Kidney epithelial cell (primary cell): ENCODE measurements around the gene STAC3. TPM values are rescaled to one million over a fixed set of nuclear protein-coding genes. Genes with fewer than 3 reads are reported as not detected.
"Not testable (repeated sequence)": the region's sequence is repeated elsewhere in the genome, so short reads cannot be mapped to it uniquely, and the experiment has no call there.

ENCODE experiments used
- DNase-seq: peaks from one replicate; pipeline ENCODE4 v3.0.0-alpha.2; 2010; ENCODE audit warnings: low read depth
- H3K27me3 ChIP-seq: 2 replicates; pipeline ENCODE4 v1.6.0; 2011; ENCODE audit warnings: low read length; ENCODE audit not compliant: control insufficient read depth, insufficient read depth
- H3K36me3 ChIP-seq: 2 replicates; pipeline ENCODE4 v1.5.1; 2011; ENCODE audit warnings: low read length; ENCODE audit not compliant: control insufficient read depth, insufficient read depth
- H3K4me3 ChIP-seq: 2 replicates; pipeline ENCODE4 v1.5.1; 2011; ENCODE audit warnings: low read depth, mild to moderate bottlenecking, control low read depth, low read length
- total RNA-seq: library from RNA; depleted of rRNA; stranded (reverse); fragments of >200 nt; gene quantifications from 2 replicates; pipeline ENCODE4 v1.2.3, GENCODE V29; 2015
- TF ChIP-seq, protein P1 (sequence below): IDR thresholded peaks from 2 replicates; pipeline ENCODE4 v1.5.1; 2011; ENCODE audit warnings: mild to moderate bottlenecking, moderate library complexity, low read length, control low read depth, inconsistent platforms; ENCODE audit not compliant: insufficient read depth, poor library complexity, severe bottlenecking

STAC3 gene
- total RNA-seq, 1 donor from 2014 or later = 0.71 TPM

- H3K36me3 ChIP-seq = no peaks in the 10 kb centered on the region
- no peaks in the 10 kb centered on the region for H3K27me3 ChIP-seq
- TF ChIP-seq, protein P1, sequence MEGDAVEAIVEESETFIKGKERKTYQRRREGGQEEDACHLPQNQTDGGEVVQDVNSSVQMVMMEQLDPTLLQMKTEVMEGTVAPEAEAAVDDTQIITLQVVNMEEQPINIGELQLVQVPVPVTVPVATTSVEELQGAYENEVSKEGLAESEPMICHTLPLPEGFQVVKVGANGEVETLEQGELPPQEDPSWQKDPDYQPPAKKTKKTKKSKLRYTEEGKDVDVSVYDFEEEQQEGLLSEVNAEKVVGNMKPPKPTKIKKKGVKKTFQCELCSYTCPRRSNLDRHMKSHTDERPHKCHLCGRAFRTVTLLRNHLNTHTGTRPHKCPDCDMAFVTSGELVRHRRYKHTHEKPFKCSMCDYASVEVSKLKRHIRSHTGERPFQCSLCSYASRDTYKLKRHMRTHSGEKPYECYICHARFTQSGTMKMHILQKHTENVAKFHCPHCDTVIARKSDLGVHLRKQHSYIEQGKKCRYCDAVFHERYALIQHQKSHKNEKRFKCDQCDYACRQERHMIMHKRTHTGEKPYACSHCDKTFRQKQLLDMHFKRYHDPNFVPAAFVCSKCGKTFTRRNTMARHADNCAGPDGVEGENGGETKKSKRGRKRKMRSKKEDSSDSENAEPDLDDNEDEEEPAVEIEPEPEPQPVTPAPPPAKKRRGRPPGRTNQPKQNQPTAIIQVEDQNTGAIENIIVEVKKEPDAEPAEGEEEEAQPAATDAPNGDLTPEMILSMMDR = peak; percentile 45
- DNase-seq = no peak
- H3K4me3 ChIP-seq = no peak overlapping the region
These were observed 26.1 kb upstream of the STAC3 start for GRCh38 chr12:57276935-57277563.

DNA sequence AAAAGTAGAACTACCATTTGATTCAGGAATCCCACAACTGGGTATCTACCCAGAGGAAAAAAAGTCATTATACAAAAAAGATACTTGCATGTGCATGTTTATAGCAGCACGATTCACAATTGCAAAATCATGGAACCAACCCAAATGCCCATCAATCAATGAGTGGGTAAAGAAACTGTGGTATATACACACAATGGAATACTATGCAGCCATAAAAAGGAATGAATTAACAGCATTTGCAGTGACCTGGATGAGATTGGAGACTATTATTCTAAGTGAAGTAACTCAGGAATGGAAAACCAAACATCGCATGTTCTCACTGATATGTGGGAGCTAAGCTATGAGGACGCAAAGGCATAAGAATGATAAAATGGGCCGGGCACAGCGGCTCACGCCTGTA, 25.2 kb upstream of the STAC3 start:
- H3K36me3 ChIP-seq, H3K27me3 ChIP-seq, DNase-seq, H3K4me3 ChIP-seq: not testable (repeated sequence)

GRCh38 chr12:57273516-57273915, 22.5 kb upstream of the STAC3 start:
- TF ChIP-seq, protein P1 = no peak
- peaks cover 1% of the 10 kb centered on the region for H3K36me3 ChIP-seq
- no peaks in the 10 kb centered on the region for H3K27me3 ChIP-seq
- no peak overlapping the region for H3K4me3 ChIP-seq
- no peak for DNase-seq

- TF ChIP-seq, protein P1 = no peak
- Histone ChIP-seq H3K27me3 (no peaks in the 10 kb centered on the region), H3K4me3 (no peak overlapping the region), H3K36me3 (peaks cover 1% of the 10 kb centered on the region)
- no peak for DNase-seq
These were observed 21.6 kb upstream of the STAC3 start for GRCh38 chr12:57272337-57273151.

DNA sequence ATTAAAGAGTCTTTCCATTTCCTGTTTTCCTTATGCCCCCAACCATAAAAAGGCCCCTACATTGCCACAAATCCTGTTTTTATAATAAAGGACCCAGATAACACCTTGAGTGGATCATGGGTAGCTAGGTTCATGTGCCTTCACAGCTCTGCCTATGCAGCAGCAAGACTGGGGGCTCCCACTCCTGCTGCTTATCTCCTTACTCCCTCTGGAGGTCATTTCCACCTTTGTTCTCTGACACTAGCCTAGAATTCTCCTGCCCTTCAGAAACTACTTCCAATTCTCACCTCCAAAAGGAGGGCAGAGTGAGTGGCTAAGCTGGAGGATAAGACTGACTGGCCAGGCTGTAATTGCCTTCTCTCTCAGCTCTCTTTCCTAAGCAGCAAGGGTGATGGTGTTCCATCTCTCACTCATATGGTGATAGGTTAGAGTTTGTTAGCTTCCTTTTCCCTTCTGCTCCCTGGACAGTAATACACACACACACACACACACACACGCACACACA, 20.0 kb upstream of the STAC3 start:
- peaks cover 1% of the 10 kb centered on the region for H3K36me3 ChIP-seq
- no peak for DNase-seq
- no peak overlapping the region for H3K4me3 ChIP-seq
- no peaks in the 10 kb centered on the region for H3K27me3 ChIP-seq
- TF ChIP-seq, protein P1 = no peak

- Histone ChIP-seq H3K36me3 (peaks cover 1% of the 10 kb centered on the region), H3K4me3 (no peak overlapping the region), H3K27me3 (no peaks in the 10 kb centered on the region)
- no peak for DNase-seq
- TF ChIP-seq, protein P1 = no peak
These were observed 17.3 kb upstream of the STAC3 start for GRCh38 chr12:57268264-57268663.
